Measurements from ENCODE around the gene COX6B2.

Gene COX6B2

DNA sequence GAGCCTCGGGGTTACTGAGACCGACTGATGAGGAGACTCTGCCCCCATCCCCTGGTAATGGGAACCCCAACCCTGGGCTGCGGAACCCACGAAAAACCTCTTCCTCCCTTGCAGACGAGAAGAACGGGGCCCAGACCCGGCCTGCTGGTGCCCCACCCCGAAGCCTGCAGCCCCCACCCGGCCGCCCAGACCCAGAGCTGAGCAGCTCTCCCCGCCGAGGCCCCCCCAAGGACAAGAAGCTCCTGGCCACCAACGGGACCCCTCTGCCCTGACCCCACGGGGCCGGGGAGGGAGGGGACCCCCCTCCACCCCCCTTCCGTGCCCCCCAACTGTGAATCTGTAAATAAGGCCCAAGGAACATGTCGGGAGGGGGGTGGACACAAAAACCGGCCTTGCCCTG lies 42.7 kb downstream of the COX6B2 start:
- DNase-seq (ENCODE audit: low read depth): no peak

DNA sequence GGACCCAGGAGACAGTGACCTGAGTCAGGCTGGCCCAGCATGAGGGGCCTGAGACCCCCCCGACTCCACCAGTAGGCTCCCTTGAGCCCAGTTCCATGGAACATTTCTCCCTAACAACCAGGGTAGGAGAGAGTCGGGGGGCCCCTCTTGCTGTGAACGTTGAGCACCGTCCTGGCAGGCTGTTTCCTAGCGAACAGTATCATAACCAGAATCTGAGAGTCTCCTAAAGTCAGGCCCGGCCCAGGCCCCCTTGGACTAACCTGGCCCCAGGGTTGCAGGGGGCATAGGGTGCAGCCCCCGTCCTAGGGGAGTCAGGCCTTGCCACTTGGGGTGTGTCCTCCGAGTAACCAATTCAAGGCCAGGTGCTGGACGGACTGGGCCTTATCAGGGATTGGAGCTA lies 43.1 kb downstream of the COX6B2 start:
- no peak for DNase-seq (ENCODE audit: low read depth)

DNA sequence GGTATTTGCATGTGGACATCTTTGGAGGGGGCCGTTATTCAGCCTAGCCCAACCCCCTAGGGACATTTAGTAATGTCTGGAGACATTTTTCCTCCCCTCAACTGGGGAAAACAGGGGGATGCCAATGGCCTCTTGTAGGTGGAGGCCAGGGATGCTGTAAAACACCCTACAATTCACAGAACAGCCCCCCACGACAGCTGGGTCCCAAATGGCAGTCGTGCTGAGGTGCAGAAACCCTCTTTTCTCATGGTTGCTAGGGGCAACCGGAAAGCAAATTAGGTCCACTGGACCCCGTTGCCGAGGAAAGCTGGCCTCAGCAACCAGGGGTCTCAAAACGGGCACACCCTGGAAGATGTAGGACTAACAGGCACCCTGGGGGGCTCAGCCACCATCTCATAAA lies 44.0 kb downstream of the COX6B2 start:
- no peak for DNase-seq (ENCODE audit: low read depth)

DNA sequence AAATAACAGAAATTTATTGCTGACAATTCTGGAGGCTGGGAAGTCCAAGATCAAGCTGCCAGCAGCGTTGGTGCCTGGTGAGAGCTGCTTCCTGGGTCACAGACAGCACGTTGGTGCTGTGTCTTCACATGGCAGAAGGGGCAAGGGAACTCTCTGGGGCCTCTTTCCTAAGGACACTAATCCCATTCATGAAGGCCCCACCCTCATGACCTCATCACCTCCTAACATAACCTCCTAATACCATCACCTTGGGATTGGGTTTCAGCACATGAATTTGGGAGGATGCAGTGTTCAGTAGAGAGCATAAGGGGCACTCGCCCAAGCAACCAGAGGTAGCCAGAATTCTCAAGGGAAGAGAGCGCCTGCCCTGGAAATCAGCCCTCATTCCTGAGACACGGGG lies 45.1 kb downstream of the COX6B2 start:
- DNase-seq (ENCODE audit: low read depth): no peak

DNA sequence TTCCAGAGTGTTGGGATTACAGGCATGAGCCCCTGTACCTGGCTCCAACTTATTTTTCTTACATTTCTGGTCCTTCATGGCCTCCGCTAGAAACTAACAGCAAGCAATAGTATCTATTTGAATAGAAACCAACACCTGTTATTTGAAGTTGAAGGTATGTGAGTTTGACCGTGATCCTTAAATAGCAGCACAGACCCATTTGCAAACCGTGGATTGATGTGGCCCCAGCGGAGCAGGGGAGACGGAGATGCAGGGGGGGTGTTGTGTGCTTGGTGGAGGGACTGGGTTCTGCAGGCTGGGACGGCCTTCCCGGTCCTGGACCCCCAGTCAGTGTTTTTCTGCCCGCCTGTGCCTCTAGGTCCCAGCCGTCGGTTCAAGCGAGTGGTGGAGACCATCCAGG lies 46.2 kb downstream of the COX6B2 start:
- no peak for DNase-seq (ENCODE audit: low read depth)

DNA sequence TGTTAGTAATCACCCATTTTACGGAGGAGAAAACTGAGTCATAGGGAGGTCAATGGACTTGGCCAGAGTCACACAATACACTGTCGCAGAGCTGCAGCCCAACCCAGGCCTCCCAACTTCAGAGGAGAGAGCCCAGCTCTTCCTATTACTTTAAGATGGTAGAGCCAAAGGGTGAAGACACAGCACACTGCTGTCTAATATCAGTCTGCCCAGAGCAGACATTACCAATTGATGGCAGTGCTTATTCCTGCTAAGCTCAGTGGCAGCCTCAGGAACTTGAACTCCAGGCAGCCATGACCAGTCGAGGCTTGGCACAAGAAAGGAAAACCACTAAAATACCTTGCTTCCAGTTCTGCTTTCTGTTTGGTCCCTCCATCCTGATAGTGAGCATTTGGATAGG lies 47.8 kb downstream of the COX6B2 start:
- DNase-seq (ENCODE audit: low read depth): no peak

DNA sequence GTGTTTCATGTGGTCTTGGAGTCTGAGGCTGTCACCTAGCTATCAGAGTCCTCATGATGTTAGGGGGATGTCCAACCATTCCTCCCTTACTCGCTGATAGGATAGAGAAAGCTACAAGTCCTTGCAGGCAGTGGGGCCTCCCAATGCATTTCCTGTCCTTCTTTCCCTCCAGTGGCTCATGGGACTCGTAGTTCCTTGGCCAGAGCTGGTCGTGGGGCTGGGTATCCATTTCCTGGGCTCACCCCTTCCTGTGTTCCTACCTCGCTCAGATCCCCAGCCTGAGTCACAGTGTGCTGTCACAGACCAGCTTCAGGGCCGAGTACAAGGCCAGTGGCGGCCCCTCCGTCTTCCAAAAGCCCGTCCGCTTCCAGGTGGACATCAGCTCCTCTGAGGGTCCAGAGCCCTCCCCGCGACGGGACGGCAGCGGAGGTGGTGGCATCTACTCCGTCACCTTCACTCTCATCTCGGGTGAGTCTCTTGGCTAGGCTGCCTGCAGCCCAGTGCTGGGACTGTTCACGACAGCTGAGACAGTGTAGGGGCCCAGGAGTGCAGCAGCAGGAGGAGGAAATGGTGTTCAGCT lies 48.4 kb downstream of the COX6B2 start:
- no peak for DNase-seq (ENCODE audit: low read depth)

DNA sequence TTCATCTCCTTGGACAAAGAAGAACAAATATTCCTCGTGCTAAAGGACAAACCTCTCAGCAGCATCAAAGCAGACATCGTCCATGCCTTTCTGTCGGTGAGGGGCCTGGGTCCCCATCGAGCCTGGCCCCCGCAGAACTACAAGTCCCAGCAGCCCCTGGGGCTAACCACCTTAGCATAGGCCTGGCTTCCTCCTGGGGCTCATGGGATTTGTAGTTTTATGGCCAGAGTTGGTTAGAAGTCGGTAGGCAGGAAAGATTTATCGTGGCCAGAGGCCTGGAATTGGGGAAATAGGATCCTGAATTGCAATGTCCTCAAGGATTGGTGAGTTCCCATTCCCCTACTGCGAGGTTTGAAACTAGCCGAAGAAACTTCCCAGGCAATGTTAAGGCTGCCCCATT lies 49.0 kb downstream of the COX6B2 start:
- DNase-seq (ENCODE audit: low read depth): peak; percentile 13

DNA sequence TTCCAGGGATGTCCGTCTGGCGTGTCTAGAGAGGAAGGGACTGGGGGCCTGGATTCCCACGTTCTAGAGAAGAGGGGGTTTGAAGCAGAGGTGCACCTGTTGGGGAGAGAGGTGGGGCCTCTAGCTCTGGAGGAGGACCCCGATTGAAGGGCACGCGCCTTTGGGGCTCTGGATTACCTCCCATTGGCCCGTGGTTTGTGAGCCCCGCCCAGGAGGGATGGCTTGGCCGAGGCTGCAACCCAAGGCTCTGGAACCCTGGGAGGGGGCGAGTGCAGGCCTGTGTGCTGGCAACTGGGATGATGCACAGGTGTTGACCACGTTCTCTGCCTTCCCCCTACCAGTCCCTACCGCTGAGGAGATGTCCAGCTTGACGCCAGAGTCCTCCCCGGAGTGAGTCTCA lies 49.5 kb downstream of the COX6B2 start:
- no peak for DNase-seq (ENCODE audit: low read depth)

DNA sequence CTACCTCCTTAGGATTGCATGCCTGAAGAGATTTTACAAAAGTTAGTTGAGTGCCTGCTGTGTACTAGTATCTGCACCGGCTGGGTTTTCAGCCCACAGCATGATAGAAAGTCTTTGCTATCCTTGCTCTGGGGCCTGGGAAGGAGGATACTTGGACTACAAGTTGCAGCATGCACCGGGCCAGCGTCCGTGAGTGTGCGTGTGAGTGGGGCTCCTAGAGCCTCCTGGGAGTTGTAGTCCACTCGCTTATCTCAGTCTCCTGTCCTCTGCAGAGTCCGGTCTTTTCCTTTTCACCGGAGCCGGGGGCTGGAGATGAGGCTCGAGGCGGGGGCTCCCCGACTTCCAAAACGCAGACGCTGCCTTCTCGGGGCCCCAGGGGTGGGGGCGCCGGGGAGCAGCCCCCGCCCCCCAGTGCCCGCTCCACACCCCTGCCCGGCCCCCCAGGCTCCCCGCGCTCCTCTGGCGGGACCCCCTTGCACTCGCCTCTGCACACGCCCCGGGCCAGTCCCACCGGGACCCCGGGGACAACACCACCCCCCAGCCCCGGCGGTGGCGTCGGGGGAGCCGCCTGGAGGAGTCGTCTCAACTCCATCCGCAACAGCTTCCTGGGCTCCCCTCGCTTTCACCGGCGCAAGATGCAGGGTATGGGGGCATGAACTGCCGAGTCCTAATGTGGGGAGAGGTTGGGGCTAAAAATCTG lies 50.1 kb downstream of the COX6B2 start:
- DNase-seq (ENCODE audit: low read depth): no peak

DNA sequence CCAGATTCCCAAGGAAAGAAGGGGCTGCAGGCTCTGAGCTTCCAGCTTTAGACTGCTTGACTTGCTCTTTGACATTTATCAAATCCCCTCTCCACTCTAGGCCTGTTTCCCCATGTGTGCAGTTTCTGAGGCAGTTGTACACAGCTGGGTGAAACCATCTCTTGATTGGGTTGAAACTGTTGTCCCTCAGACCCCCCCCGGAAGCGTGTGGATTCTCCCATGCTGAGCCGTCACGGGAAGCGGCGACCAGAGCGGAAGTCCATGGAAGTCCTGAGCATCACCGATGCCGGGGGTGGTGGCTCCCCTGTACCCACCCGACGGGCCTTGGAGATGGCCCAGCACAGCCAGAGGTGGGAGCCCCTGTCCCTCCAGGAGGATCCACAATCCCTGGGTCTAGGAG lies 51.0 kb downstream of the COX6B2 start:
- DNase-seq (ENCODE audit: low read depth): no peak

DNA sequence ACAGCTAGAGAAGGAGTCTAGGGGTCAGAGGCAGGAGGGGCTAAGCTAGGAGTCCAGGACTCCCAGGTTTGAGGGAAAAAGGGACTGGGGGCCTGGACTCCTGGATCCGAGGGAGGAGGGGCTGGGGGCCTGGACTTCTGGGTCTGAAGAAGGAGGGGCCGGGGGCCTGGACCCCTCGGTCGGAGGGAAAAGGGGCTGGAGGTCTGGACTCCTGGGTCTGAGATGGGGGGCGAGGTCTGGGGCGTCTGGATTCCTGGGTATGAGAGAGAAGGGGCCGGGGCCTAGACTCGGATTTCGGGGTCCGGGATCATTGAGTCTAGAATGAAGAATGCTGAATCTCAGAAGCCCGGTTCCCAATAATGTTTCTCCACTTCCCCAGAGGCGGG lies 52.2 kb downstream of the COX6B2 start:
- DNase-seq (ENCODE audit: low read depth): no peak

DNA sequence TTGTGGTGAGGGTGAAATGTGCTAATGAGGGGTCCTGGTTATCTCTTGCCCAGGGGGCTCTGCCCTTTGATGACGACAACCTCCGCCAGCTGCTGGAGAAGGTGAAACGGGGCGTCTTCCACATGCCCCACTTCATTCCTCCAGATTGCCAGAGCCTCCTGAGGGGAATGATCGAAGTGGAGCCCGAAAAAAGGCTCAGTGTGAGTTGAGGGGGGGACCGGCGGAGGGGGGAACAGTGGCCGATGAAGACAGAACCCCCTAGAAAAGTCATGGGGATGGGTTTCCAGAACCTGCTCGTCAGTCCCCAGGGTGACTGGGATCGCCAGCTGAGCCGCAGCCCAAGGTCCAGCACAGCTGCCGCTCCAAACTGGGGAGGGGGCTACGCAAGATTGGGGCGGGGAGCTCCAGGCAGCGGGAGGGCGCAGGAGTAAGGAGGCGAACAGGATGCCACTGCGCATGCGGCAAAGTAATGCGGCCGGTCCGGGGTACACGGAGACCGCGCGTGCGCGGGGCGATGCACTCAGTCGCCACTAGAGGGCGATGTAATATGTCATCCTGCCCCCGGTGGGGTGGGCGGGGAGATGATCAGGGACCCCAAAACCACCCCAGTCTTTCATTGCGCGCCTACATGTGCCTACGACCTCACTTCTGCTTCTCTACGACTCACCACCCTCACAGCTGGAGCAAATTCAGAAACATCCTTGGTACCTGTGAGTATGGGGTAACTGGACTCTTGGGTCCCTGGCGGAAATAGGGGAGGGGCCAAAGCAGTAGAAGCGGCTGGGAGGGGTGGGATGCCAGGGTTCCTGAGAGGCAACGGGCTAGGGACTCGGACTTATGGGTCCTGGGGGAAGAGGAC lies 52.8 kb downstream of the COX6B2 start:
- peak; percentile 87 for DNase-seq (ENCODE audit: low read depth)

DNA sequence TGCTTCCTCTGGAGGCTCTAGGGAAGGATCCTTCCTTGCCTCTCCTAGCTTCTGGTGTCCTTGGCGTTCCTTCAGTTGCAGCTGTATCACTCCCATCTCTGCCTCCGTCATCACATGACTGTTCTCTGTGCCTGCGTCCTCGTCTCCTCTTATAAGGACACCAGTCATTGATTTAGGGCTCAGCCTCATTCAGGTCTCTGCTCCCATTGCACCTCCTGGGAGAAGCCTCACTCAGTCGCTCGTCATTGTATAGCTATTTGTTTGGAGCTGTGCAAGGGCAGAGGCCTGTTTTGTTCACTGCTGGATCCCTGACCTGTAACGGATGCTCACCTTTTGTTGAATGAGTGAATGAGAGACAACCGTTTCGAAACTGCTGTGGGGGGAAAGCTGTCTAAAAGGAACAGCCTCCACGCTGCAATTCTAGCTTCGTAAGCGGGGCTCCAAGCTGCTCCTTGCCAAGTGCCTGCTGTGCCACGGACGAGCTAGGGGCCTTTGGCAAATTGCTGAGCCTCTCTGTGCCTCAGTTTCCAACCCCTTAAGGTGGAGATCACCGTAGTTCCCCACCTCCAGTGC lies 53.5 kb downstream of the COX6B2 start:
- no peak for DNase-seq (ENCODE audit: low read depth)

DNA sequence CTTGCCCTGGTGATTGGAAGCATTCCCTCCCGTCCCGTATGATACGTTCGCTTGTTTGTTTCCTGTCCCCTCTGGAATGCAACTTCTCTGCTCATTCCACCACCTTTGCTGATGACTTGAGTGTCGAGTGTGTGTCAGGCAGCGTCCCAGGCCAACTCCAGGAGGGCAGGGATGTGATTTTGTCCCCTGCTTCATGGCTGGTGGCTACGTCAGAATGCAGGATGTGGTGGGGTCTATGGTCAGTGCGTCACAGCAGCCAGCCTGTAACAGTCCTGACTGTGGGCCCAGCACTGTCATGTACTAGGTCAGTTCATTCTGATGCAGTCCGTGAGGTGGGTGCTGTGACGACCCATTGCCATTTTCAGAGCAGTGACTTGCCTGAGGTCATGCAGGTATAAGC lies 54.5 kb downstream of the COX6B2 start:
- DNase-seq (ENCODE audit: low read depth): no peak
